Keratinocyte (primary cell): ENCODE results near the gene STRADA.
A peak's percentile ranks its signal among the peaks of the same experiment; 100 is the strongest.

Source experiments
- EZH2 ChIP-seq: IDR thresholded peaks from one replicate; pipeline ENCODE4 v1.6.1; 2012; ENCODE audit warnings: inconsistent platforms, mild to moderate bottlenecking, low read length, moderate library complexity
- TF ChIP-seq, protein P1 (sequence below), 3 experiments: IDR thresholded peaks in 1 of 3; conservative IDR thresholded peaks in 1 of 3; optimal IDR thresholded peaks in 1 of 3; 2 replicates in 2 of 3; 3 replicates in 1 of 3; pipeline versions ENCODE3 to v1.5.1; 2011; ENCODE audit warnings: low read length in 3 of 3, mild to moderate bottlenecking in 3 of 3, moderate library complexity in 2 of 3, control low read depth in 1 of 3, inconsistent platforms in 1 of 3; ENCODE audit not compliant: insufficient read depth in 2 of 3; ENCODE audit errors: extremely low read depth in 1 of 3

GRCh38 chr17:63692195-63692816, 49.3 kb downstream of the STRADA start:
- TF ChIP-seq, protein P1, sequence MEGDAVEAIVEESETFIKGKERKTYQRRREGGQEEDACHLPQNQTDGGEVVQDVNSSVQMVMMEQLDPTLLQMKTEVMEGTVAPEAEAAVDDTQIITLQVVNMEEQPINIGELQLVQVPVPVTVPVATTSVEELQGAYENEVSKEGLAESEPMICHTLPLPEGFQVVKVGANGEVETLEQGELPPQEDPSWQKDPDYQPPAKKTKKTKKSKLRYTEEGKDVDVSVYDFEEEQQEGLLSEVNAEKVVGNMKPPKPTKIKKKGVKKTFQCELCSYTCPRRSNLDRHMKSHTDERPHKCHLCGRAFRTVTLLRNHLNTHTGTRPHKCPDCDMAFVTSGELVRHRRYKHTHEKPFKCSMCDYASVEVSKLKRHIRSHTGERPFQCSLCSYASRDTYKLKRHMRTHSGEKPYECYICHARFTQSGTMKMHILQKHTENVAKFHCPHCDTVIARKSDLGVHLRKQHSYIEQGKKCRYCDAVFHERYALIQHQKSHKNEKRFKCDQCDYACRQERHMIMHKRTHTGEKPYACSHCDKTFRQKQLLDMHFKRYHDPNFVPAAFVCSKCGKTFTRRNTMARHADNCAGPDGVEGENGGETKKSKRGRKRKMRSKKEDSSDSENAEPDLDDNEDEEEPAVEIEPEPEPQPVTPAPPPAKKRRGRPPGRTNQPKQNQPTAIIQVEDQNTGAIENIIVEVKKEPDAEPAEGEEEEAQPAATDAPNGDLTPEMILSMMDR (optimal IDR thresholded peaks at IDR 0.05 in 1 of 3, IDR thresholded peaks at IDR 0.05 in 1 of 3, conservative IDR thresholded peaks at IDR 0.05 in 1 of 3; ENCODE audit: extremely low read depth in 1 of 3, insufficient read depth in 2 of 3, low read length in 3 of 3), result peak in 1 of 3 experiments; percentile 27
- no peak for TF ChIP-seq EZH2
